ENCODE measurements around the gene FUNDC1.

DNA sequence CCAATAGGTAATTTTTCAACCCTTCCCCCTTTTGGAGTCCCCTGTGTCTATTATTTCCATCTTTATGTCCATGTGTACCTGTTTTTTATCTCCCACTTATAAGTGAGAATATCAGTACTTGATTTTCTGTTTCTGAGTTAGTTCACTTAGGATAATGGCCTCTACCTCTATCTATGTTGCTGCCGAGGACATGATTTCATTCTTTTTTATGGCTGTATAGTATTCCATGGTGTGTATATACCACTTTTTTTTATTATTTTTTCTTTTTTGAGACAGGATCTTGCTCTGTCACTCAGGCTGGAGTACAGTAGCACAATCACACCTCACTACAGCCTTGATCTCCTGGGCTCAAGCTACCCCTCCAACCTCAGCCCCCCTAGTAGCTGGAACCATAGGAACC lies 47.6 kb downstream of the FUNDC1 start:
- TF ChIP-seq CTCF (IDR thresholded peaks at IDR 0.05) = no peak
- no peak for TF ChIP-seq EP300 (IDR thresholded peaks at IDR 0.05)
- no peak for TF ChIP-seq POLR2AphosphoS5 (IDR thresholded peaks at IDR 0.05)
- TF ChIP-seq POLR2A (IDR thresholded peaks at IDR 0.05) = no peak

Data from sigmoid colon (tissue), 4 donors.